ENCODE results near the gene SCLY.
"Not testable (repeated sequence)": the region's sequence is repeated elsewhere in the genome, so short reads cannot be mapped to it uniquely, and the experiment has no call there.

SCLY gene

DNA sequence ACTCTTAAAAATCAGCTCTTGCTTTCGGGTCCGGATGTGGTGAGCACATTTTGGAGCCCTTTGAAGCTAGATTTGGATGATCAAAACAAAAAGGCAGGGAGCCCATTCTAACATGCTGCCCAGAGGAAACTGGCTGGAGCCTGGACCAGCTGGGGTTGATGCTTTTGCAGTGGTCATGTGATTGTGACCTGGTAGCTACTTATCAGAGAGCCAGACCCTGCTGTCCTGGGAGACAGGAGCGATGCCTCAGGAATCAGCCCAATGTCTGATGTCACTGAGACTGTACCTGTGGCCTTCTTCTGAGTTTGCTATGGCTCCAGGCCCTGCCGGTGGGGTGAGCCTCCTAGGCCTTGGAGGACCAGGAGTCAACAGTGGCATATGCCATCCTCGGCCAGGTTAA lies 18.7 kb upstream of the SCLY start:
- DNase-seq = no peak

DNA sequence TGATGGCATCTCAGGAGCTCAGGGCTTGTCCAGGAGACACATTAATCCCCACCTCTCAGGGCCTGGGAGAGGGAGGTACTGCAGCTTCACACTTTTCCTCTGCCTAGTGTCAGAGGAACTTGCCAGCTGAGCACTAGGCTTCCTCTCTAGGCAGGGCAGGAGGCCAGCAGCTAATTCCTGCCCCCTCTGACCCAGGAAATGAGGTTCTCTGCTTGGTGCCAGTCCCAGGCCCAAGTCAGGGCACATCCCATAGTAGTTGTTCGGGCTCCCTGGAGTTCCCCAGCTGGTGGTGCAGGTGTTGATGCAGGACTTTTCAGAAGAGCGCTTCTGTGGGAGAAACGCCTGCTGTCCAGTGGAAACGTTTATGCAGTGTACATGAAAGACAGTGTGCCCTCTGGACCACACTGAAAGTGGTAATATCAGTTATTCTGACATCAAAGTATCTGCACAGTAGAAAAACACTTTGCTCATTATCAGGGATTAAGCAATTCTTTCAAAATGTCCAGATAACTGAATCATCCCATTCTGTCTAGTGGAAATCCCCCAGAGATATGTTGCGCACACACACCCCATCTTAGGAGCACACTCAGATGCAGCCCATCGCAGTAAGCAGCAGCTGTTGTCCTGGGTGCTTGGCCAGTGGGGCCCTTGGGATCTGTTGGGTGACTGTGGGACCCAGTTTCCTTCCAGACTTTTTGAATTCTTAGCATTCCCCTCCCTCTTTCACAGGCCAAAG lies 17.8 kb upstream of the SCLY start:
- no peak for DNase-seq

DNA sequence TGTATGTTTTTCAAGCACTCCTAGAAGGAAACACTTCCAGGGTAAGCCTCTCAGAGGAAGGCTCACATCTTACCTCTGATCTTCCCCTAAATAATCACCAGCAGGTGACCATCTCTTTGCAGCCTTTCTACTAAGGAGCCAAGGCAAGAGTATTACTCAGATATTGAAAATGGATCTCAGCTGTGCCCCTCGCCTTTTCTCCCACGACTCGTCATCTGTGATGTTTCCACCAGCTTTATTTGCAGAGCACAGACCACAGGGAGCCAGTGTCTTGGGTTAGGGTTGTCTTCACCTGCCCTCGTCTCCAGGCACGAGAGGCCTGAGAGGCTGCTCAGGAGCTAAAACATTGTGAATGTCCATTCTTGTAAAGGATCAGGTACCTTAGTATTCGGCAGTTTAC lies 16.9 kb upstream of the SCLY start:
- DNase-seq = no peak

DNA sequence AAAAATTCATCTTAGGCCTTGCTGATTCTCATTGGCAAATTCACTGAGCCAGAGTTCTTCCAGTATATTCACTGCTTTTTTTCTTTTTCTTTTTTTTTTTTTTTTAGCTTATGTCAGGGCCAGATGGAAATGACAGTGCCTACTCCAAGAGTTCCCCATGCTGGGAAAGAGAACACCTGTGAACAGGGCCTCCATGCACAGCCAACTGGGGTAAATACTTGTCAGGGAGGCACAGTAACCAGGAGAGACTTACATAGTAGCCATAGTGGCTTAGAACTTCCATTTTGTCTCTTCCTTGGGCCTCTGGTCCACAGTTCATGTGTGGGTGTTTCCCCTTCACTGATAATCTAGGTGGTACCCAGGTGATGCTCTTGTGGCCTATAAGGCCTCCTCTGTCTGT lies 15.2 kb upstream of the SCLY start:
- no peak for DNase-seq

DNA sequence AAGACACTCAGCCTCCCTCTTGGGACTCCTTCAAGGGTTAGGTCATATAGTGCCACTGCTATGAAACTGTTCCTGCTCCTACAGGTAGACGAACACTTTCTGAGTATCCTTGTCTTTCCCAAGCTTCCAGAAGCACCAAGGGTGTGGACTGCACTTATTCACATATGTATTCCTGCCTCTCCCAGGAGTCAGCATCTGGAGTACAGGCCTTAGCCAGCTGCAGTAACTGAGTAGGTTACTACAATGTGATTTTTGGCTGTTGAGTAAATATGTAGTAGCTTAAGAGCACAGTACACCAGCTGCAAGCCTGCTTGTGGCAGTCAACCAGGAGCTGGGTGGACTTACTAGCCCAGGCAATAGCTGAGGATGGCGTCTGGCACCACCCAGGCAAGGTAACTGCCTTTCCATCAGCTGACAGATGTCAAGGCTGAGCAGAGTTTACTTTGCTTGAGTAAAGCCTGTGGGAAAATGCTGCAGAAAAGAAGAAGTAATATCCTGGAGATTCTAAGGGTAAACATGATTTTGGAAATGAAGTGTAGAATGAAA lies 14.0 kb upstream of the SCLY start:
- no peak for DNase-seq

DNA sequence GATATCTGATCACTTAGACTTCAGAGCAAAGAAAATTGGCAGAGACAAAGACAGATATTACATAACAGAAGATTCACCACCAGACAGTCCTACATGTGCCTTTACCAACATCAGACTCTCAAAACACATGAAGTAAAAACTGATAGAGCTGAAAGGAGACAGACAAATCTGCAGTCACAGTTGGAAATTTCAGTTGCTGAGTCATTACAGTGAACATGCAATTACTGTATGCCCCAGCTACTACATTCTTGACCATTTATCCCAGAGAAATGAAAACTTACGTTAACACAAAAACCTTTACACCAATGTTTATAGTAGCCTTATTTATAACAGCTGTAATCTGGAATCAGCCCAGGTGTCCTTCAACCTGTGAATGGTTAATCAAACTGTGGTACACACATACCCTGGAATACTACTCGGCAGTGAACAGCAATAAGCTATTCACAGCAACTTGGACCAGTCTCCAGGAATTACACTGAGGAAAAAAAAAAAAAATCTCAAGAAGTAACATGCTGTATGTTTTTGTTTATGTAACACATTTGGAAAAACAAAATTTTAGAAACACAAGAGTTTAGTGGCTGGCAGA lies 7.5 kb upstream of the SCLY start:
- no peak for DNase-seq

DNA sequence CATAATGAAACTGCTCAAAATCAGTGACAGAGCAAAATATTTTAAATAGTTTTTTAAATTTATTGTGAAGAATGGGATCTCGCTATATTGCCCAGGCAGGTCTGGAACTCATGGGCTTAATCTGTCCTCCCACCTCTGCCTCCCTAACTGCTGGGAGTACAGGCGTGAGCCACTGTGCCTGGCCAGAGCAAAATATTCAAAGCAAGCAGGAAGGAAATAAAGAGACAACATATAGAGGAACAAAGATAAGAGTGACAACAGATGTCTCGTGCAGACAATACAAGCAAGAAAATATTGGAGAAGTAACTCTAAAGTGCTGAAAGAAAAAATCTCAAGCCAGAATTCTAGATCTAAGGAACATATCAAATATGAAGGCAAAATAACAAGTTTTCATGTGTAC lies 5.0 kb upstream of the SCLY start:
- no peak for DNase-seq

DNA sequence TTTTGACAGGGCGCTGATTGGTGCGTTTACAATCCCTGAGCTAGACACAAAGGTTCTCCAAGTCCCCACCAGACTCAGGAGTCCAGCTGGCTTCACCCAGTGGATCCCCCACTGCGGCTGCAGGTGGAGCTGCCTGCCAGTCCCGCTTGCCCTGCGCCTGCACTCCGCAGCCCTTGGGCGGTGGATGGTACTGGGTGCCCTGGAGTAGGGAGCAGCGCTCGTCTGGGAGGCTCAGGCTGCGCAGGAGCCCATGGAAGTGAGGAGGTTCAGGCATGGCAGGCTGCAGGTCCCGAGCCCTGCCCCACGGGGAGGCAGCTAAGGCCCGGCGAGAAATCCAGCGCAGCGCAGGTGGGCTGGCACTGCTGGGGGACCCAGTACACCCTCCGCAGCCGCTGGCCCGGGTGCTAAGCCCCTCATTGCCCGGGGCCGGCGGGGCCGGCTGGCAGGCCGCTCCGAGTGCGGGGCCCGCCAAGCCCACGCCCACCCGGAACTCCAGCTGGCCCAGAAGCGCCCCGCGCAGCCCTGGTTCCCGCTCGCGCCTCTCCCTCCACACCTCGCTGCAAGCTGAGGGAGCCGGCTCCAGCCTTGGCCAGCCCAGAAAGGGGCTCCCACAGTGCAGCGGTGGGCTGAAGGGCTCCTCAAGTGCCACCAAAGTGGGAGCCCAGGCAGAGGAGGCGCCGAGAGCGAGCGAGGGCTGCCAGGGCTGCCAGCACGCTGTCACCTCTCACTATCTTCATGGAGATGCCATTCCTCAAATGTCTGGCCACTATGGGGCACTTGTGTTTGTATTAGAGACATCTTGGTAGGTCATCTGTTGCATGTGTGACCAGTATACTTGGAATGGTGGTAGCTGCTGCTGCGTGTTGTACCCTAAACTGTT lies 2.9 kb upstream of the SCLY start:
- DNase-seq = not testable (repeated sequence)

DNA sequence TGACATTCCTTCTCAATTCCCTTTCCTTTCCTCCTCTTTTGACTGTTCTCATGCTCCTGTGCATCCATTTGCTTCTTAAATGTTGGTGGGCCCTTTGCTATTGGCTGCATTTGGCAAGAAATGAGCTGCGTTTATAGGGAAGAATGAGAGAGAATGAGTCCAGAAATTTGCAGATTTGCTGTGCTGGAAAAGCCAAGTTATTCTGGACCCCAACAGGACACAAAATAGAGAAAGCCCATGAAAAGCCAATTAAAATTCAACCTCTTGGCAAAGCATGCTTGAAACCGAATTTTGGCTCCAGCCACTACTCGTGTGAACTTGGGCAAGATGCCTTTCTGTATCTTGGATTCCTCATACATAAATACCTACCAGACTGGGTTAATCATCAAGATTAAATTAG lies 1.3 kb upstream of the SCLY start:
- no peak for DNase-seq

DNA sequence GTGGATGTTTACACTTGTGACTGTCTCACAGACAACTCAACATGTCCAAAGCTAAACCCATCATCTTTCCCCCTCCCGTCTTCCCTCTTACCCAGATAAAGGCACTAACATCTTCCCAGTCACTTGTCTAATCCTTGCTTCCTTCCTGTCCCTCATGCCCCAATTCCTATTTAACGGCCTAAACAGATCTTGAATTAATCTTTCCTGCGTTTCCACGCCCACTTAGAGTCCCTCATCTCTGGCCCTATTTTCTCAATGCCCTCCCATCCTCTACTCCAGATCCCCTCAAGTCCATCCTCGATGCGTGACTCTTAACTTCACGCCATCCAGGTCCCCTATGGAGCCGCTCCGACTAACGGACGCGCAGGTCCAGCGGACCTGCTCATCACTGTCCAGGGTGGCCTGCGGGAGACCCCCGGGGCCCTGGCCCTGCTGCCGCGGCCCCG lies 682 bp upstream of the SCLY start:
- DNase-seq = no peak

DNA sequence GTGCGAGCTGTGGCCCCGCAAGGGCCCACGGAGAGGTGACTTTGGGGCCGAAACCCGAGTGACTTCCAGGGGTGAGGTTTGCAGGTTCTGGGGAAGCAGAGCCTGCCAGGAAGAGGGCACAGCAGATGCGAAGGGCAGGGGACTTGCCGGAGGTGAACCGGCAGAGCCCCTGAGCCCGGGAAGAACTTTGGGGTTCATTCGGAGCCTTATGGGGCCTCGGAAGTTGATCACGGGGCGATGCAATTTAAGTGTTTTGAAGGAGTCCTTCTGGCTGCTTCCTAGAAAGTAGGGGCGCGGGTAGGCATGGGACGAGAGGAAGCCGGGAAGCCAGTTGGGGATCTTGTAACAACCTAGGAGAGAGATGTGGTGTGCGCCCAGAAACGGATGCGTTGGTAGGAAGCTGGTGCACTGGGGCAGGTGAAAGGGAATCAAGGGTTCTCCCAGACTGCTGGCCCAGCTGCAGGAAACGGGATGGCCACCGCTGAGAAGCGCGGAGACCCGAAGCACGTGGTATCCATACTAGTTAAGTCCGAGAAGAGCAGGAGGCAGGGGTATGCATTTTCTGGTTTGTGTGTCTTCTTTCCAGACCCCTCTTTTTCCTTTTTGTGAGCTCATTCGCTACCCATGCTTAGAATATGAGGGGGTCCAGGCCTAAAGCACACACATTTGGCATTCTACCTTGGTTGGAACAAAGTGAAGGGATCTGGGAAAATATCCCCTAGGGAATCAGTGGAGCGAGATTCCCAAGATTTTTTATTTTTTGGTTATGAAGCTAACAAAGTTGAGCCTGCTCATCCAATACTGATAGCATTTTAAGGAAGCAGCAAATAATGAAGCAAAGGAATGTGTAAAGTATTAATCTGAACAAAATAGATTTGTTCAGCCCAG lies 758 bp downstream of the SCLY start:
- peak; percentile 5 for DNase-seq

DNA sequence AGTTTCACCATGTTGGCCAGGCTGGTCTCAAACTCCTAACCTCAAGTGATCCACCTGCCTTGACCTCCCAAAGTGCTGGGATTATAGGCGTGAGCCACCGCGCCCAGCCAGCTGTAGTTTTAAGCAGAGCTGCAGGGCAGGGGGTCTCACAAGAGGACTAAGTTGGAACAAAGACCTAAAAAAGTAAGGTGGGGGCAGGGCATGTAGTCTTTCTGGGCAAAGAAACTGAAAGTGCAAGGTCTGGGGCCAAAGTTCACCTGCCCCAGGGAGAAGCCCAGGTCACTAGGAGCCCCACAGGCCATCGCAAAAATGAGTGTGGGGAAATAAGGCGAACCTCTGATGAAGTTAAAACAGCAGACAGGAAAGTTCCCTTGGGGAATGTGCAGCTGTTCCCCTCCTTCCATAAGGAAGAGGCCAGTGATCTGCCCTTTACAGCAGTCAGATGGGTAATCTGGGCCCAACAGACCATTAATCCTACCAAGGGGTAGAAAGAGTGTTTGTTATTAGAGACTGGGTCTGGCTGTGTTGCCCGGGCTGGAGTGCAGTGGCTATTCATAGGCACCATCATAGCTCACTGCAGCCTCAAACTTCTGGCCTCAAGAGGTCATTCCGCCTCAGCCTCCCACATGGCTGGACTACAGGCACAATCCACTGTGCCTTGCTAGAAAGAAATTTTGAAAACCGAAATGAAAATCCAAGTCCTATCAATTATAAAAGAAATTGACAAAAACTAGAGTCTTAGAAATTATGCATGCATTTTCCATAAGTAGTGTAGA lies 2.8 kb downstream of the SCLY start:
- no peak for DNase-seq

DNA sequence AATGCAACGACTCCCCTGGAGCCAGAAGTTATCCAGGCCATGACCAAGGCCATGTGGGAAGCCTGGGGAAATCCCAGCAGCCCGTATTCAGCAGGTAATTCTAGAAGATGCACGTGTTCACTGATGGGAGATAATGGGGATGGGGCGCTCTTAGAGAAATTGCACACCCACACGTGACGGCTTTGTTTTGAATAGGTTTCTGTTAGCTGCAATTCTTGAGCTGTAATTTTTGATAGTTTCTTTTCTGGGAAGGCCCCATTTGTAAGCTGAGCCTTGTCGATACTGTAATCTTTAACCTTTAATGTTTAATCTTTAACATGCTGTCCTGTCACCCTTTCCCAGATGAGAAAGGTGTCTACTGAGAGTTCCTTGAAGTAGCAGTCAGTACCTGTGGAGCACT lies 3.6 kb downstream of the SCLY start:
- DNase-seq = no peak

DNA sequence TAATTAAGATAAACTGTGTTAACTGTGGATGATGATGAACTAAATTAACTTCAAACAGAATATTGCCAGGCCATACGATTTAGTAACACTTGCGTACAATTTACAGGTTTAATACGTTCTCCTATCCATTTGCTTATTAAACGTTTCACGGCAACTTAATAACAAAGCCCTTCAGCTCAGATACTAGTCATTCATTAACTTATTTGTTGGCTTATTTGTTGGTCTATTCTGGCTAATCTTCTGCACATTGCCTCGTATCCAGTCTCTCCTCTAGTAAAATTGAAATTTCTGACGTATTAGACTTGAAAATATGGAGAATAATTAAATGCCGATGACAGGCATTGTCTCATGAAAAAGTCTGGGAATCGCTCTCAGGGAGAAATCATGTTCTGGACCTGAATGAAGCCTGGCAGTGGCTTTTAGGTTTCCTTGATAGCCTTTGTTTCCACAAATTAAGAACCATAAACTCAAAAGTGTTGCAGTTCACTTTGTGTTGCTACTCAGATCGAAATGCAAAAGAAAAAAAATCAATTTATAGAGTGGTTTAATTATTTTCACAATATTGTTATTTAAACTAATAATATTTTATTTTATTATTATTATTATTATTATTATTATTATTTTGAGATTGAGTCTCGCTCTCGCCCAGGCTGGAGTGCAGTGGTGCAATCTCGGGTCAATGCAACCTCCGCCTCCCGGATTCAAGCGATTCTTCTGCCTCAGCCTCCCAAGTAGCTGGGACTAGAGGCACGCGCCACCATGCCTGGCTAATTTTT lies 4.5 kb downstream of the SCLY start:
- DNase-seq = no peak

DNA sequence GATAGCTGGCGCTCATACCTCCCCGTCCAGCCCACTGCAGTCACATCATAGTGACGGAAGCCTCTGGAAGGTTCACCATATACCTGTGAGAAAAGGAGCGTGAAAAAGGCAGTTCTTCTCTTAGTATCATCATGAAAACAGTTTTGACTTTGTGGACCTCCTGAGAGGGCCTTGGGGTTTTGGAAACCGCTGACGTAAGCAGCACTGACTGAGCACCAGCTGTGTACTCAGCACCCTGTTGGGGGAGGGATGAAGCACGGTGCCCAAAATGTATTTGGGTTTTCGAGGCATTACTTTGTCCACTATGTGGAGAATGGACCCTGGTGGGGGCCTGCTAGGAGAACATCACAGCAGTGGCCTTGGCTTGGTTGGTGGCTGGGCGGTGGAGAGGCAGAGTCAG lies 5.4 kb downstream of the SCLY start:
- DNase-seq = no peak

DNA sequence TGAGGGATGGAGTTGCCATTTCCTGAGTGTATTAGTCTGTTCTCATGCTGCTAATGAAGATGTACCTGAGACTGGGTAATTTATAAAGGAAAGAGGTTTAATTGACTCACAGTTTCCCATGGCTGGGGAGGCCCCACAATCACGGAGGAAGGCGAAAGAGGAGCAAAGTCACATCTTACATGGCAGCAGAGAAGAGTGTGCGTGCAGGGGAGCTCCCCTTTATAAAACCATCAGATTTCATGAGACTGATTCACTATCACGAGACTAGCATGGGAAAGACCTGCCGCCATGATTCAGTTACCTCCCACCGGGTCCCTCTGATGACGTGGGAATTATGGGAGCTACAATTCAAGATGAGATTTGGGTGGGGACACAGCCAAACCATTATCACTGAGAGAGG lies 5.9 kb downstream of the SCLY start:
- not testable (repeated sequence) for DNase-seq

DNA sequence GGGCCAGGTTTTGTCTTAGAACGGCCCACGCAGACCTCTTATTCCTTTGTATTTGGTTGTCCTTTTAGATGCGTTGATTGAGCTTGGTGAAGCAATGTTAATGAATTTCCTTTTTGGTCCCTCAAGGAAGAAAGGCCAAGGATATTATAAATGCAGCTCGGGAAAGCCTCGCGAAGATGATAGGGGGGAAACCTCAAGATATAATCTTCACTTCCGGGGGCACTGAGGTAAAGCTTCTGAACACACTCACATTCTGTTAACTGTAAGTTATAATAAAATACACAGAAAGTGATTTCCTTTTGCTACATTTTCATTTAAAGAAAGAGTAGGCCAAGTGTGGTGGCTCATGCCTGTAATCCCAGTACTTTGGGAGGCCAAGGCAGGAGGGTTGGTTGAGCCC lies 7.1 kb downstream of the SCLY start:
- no peak for DNase-seq

DNA sequence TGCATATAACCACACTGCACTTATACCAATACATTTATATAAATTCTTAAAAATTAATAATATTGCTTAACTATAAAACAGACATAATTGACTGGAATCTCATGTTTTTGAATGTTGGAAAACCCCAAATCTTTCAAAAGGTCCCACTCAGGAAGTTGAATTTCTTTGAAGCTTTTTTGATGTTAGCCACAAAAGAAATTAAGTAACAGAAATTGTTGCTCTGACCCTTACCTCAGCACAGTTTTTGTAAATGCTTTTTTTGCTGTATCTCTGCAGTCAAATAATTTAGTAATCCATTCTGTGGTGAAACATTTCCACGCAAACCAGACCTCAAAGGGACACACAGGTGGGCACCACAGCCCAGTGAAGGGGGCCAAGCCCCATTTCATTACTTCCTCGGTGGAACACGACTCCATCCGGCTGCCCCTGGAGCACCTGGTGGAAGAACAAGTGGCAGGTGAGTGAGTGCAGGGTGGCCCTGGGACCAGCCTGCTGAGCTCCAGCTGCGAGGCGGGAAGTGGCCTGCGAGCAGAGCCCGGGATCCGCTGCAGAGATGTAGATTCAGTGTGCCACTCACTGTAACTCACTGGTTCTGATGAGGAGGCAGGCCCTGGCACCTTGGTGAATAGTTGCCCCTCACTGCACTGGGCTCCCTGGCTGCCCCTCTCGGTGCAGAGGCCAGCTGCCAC lies 8.4 kb downstream of the SCLY start:
- no peak for DNase-seq

DNA sequence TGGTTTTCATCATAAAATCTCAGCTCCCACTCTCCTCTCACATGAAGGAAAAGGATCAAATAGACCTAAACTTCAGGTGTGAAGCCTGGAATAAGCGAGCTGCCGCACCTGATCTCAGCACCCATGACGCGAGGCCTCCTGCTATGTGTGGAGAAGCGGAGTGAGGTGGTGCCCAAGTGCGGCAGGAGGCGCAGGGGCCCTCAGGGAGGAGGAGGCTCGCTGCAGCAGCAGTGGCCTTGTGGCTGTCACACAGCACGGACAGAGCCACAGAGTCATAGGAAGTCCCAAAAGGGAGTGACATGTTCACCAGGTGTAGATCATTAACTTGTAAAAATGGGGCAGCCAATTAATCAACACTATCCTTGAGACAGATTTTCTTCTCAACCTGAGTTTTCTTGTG lies 9.1 kb downstream of the SCLY start:
- no peak for DNase-seq

DNA sequence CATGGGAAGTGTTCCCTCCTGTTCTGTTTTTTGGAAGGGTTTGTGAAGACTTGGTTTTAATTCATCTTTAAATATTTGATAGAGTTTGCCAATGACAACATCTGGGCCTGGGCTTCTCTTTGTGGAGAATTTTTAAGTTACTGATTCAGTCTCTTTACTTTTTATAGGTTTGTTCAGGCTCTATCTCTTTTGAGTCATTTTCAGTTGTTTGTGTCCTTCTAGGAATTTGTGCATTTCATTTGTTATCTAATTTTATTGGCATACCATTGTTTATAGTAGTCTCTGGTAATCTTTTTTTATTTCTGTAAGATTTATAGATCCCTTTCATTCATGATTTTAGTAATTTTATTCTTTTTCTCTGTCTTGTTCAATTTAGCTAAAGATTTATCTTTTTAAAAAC lies 14.6 kb downstream of the SCLY start:
- no peak for DNase-seq
